A549 (cell line): Measurements from ENCODE around the gene COX4I1. TPM values are rescaled to one million over a fixed set of nuclear protein-coding genes. Genes with fewer than 3 reads are reported as not detected.

Source experiments
- ATAC-seq, 2 experiments: fragments of 200-7000 bp in 1 of 2; fragments of >200 bp in 1 of 2; cut with Nextera tagmentation in 1 of 2; cut with Tn5 transposase in 1 of 2; 3 replicates each; pipeline versions ENCODE4 v1.8.0 to v1.9.1; 2018 to 2020; ENCODE audit warnings: mild to moderate bottlenecking in 1 of 2, moderate library complexity in 1 of 2
- CTCF ChIA-PET: fragments of 300-600 bp; sonication (Branson Sonifier 250); formaldehyde crosslinking; extraction: SDS; loops from one replicate; lab custom pipeline; 2021; ENCODE audit warnings: antibody characterized with exemption, inconsistent platforms; lab: Yijun Ruan, JAX
- POLR2A ChIA-PET: fragments of 350-600 bp; formaldehyde crosslinking; extraction: SDS; loops from one replicate; lab custom pipeline; 2021; ENCODE audit warnings: antibody characterized with exemption, inconsistent platforms; lab: Yijun Ruan, JAX
- DNase-seq, 2 experiments: peaks; one replicate each; pipeline versions ENCODE4 v3.0.0 to v3.0.0-alpha.2; 2011 to 2016; ENCODE audit warnings: low read depth in 1 of 2, low spot score in 1 of 2
- FAIRE-seq: peaks from 2 replicates; lab custom pipeline; 2011; peaks lifted over from hg19 to GRCh38; lab: Jason Lieb, UNC
- H3K27ac ChIP-seq, 2 experiments: fragments of >200 bp; sonication (Bioruptor Twin); formaldehyde crosslinking; 3 replicates each; pipeline ENCODE4 v1.5.1; 2016 to 2017
- H3K4me1 ChIP-seq: fragments of >200 bp; sonication (Bioruptor Twin); formaldehyde crosslinking; 3 replicates; pipeline ENCODE4 v1.6.1; 2016
- H3K4me2 ChIP-seq: fragments of >200 bp; sonication (Bioruptor Twin); formaldehyde crosslinking; 3 replicates; pipeline ENCODE4 v1.6.1; 2016
- H3K4me3 ChIP-seq: fragments of >200 bp; sonication (Bioruptor Twin); formaldehyde crosslinking; 3 replicates; pipeline ENCODE4 v1.5.1; 2016
- H3K9me3 ChIP-seq: fragments of >200 bp; sonication (Bioruptor Twin); formaldehyde crosslinking; 3 replicates; pipeline ENCODE4 v1.6.1; 2016
- ATOH8 ChIP-seq: fragments of 250-450 bp; sonication (Bioruptor Pico); IDR thresholded peaks from 2 replicates; pipeline ENCODE4 v1.5.0; 2020; ENCODE audit warnings: low read depth, mild to moderate bottlenecking, moderate library complexity
- BCL3 ChIP-seq: fragments of >200 bp; sonication (Bioruptor Twin); formaldehyde crosslinking; IDR thresholded peaks from 3 replicates; pipeline ENCODE4 v1.6.1; 2016
- BHLHE40 ChIP-seq: IDR thresholded peaks from 2 replicates; pipeline ENCODE4 v1.6.1; 2012; ENCODE audit warnings: low read depth, low read length, inconsistent platforms
- CBX2 ChIP-seq: fragments of 200-600 bp; sonication (generic); IDR thresholded peaks from 2 replicates; pipeline ENCODE4 v1.6.1; 2016; ENCODE audit warnings: low read depth, mild to moderate bottlenecking, borderline replicate concordance
- CBX8 ChIP-seq: fragments of 200-600 bp; sonication (generic); IDR thresholded peaks from 2 replicates; pipeline ENCODE4 v1.6.1; 2016
- CEBPB ChIP-seq, 2 experiments: fragments of >200 bp in 1 of 2; sonication (Bioruptor Twin) in 1 of 2; formaldehyde crosslinking in 1 of 2; IDR thresholded peaks; 2 replicates each; pipeline ENCODE4 v1.6.1; 2012 to 2016
- CTCF ChIP-seq: fragments of >200 bp; sonication (Bioruptor Twin); formaldehyde crosslinking; IDR thresholded peaks from 3 replicates; pipeline ENCODE4 v1.5.1; 2016
- ELK1 ChIP-seq: fragments of 150-350 bp; IDR thresholded peaks from 2 replicates; pipeline ENCODE4 v1.6.1; 2014; ENCODE audit warnings: low read depth, mild to moderate bottlenecking, low read length
- EP300 ChIP-seq, 2 experiments: fragments of >200 bp; sonication (Bioruptor Twin); formaldehyde crosslinking; IDR thresholded peaks; 2 replicates in 1 of 2; 3 replicates in 1 of 2; pipeline ENCODE4 v1.6.1; 2016 to 2017
- FOSB ChIP-seq: fragments of 250-450 bp; sonication (Bioruptor Pico); IDR thresholded peaks from 2 replicates; pipeline ENCODE4 v1.5.0; 2020; ENCODE audit warnings: mild to moderate bottlenecking, moderate library complexity
- FOSL2 ChIP-seq, 2 experiments: fragments of 450-650 bp in 1 of 2; fragments of >200 bp in 1 of 2; sonication (Bioruptor Twin) in 1 of 2; formaldehyde crosslinking; IDR thresholded peaks; 2 replicates each; pipeline versions ENCODE4 v1.5.0 to v1.6.1; 2016 to 2020; ENCODE audit warnings: mild to moderate bottlenecking in 1 of 2, moderate library complexity in 1 of 2
- HDAC2 ChIP-seq: fragments of 200-600 bp; sonication (generic); IDR thresholded peaks from 2 replicates; pipeline ENCODE4 v1.6.1; 2016
- HES2 ChIP-seq: fragments of >200 bp; sonication (Bioruptor Twin); formaldehyde crosslinking; IDR thresholded peaks from 2 replicates; pipeline ENCODE4 v1.6.1; 2016
- HEYL ChIP-seq: fragments of 250-450 bp; sonication (Bioruptor Pico); IDR thresholded peaks from 2 replicates; pipeline ENCODE4 v1.8.0; 2021; ENCODE audit warnings: mild to moderate bottlenecking, moderate library complexity
- HMGXB4 ChIP-seq: fragments of 250-450 bp; sonication (Bioruptor Pico); IDR thresholded peaks from 2 replicates; pipeline ENCODE4 v1.5.0; 2021; ENCODE audit warnings: mild to moderate bottlenecking, moderate library complexity, borderline replicate concordance
- HOXB13 ChIP-seq: fragments of 250-450 bp; sonication (Bioruptor Pico); IDR thresholded peaks from 2 replicates; pipeline ENCODE4 v1.5.0; 2020; ENCODE audit warnings: low read depth, mild to moderate bottlenecking, moderate library complexity
- HOXB5 ChIP-seq: fragments of 250-450 bp; sonication (Bioruptor Pico); IDR thresholded peaks from 2 replicates; pipeline ENCODE4 v1.5.0; 2020; ENCODE audit warnings: mild to moderate bottlenecking, moderate library complexity
- JUN ChIP-seq, 2 experiments: fragments of >200 bp; sonication (Bioruptor Twin); formaldehyde crosslinking; IDR thresholded peaks; 2 replicates in 1 of 2; 3 replicates in 1 of 2; pipeline ENCODE4 v1.6.1; 2016 to 2017
- MAFK ChIP-seq: fragments of 450-650 bp; IDR thresholded peaks from 2 replicates; pipeline ENCODE4 v1.6.1; 2014; ENCODE audit not compliant: partially characterized antibody
- MYC ChIP-seq: IDR thresholded peaks from 2 replicates; pipeline ENCODE4 v1.6.1; 2012; ENCODE audit warnings: mild to moderate bottlenecking, inconsistent platforms, low read length, improper control_type of control experiment, borderline replicate concordance
- PHF8 ChIP-seq: fragments of 200-600 bp; sonication (generic); IDR thresholded peaks from 2 replicates; pipeline ENCODE4 v1.6.1; 2016; ENCODE audit warnings: low read depth, mild to moderate bottlenecking, antibody characterized with exemption, moderate library complexity, borderline replicate concordance
- POLR2A ChIP-seq: IDR thresholded peaks from 2 replicates; pipeline ENCODE4 v1.6.1; 2012; ENCODE audit warnings: mild to moderate bottlenecking, low read length
- SMC3 ChIP-seq: fragments of >200 bp; sonication (Bioruptor Twin); formaldehyde crosslinking; IDR thresholded peaks from 3 replicates; pipeline ENCODE4 v1.6.1; 2018; ENCODE audit warnings: inconsistent platforms
- TFCP2L1 ChIP-seq: fragments of 250-450 bp; sonication (Bioruptor Pico); IDR thresholded peaks from 2 replicates; pipeline ENCODE4 v1.5.0; 2021; ENCODE audit warnings: mild to moderate bottlenecking
- ZFP36 ChIP-seq: fragments of 450-650 bp; IDR thresholded peaks from 2 replicates; pipeline ENCODE4 v1.6.1; 2014; ENCODE audit warnings: borderline replicate concordance; ENCODE audit not compliant: partially characterized antibody
- ZSCAN20 ChIP-seq: fragments of 250-450 bp; sonication (Bioruptor Pico); IDR thresholded peaks from 2 replicates; pipeline ENCODE4 v1.8.0; 2022; ENCODE audit warnings: mild to moderate bottlenecking, moderate library complexity
- WGBS: methylation state at CpG from one replicate; pipeline ENCODE4 v1.1.6; 2017; ENCODE audit errors: missing lambda C conversion rate; 5-methylcytosine and 5-hydroxymethylcytosine counted together
- polyA plus RNA-seq, 4 experiments: library from polyadenylated mRNA; depleted of rRNA in 3 of 4; stranded (reverse); fragments of >200 nt; fragmentation: RNase III in 1 of 4; extraction: RNeasy Plus Mini Kit Qiagen cat#74134 plus additional on column Dnase treatment in 1 of 4; gene quantifications; 2 replicates in 3 of 4; 3 replicates in 1 of 4; pipeline ENCODE4 v1.2.3, GENCODE V29; 2011 to 2017

Gene COX4I1
- polyA plus RNA-seq, 2 of the 4 experiments (the other 2 are of a cell fraction), result 783 to 929 TPM

GRCh38 chr16:85754413-85754812, 45.1 kb upstream of the COX4I1 start:
- FAIRE-seq (no peak), ATAC-seq (no peak), DNase-seq (no peak)
- ChIA-PET CTCF (interaction anchor here (0.6 to 1.7 kb wide), 4 partner anchors 13 to 479 kb away, joined by 3 to 7 read pairs (median 4); no protein-coding TSS in a partner anchor), POLR2A (no interaction called here)
- no peak for TF ChIP-seq HOXB13 (CRISPR knock-in tag)
- no peak for TF ChIP-seq ZFP36
- no peak for TF ChIP-seq HEYL (CRISPR knock-in tag)
- no peak for TF ChIP-seq CBX8
- TF ChIP-seq EP300 (IDR thresholded peaks at IDR 0.05), result no peak
- no peak for TF ChIP-seq JUN (IDR thresholded peaks at IDR 0.05)
- TF ChIP-seq PHF8, result no peak
- no peak for TF ChIP-seq BCL3
- TF ChIP-seq CTCF, result no peak
- no peak for TF ChIP-seq MYC
- TF ChIP-seq ATOH8, result no peak
- TF ChIP-seq HMGXB4 (CRISPR knock-in tag), result no peak
- no peak for TF ChIP-seq POLR2A
- no peak for TF ChIP-seq HDAC2
- Histone ChIP-seq H3K27ac (no peak overlapping the region), H3K4me2 (no peak overlapping the region), H3K9me3 (no peaks in the 10 kb centered on the region), H3K4me1 (peaks cover 19% of the 10 kb centered on the region), H3K4me3 (no peak overlapping the region)
- WGBS, result 67% methylated on average over 5 of the region's 7 CpGs

GRCh38 chr16:85755929-85756768, 43.3 kb upstream of the COX4I1 start:
- Histone ChIP-seq H3K9me3 (no peaks in the 10 kb centered on the region), H3K27ac (no peak overlapping the region), H3K4me3 (no peak overlapping the region), H3K4me1 (peaks cover 14% of the 10 kb centered on the region), H3K4me2 (no peak overlapping the region)
- POLR2A ChIA-PET, result no interaction called here
- 80% methylated on average over 25 of the region's 25 CpGs for WGBS
- CTCF ChIA-PET, result interaction anchor here (1.1 kb wide), 1 partner anchor 39 kb away, joined by 4 read pairs; no protein-coding TSS in a partner anchor
- FAIRE-seq, result no peak
- no peak for ATAC-seq
- no peak for DNase-seq
- TF ChIP-seq MAFK (no peak), HOXB5 (CRISPR knock-in tag) (no peak), CBX8 (no peak), CBX2 (no peak), FOSL2 (IDR thresholded peaks at IDR 0.05) (no peak), FOSL2 (CRISPR knock-in tag; IDR thresholded peaks at IDR 0.05) (no peak), HES2 (no peak), BHLHE40 (no peak), ZSCAN20 (CRISPR knock-in tag) (no peak), ZFP36 (no peak), ATOH8 (no peak), FOSB (no peak), TFCP2L1 (no peak), JUN (IDR thresholded peaks at IDR 0.05) (no peak), CEBPB (IDR thresholded peaks at IDR 0.05) (no peak), ELK1 (no peak), SMC3 (no peak)
